ENCODE data around the gene ZDHHC11.
"Not testable (repeated sequence)": the region's sequence is repeated elsewhere in the genome, so short reads cannot be mapped to it uniquely, and the experiment has no call there.

ZDHHC11 gene

DNA sequence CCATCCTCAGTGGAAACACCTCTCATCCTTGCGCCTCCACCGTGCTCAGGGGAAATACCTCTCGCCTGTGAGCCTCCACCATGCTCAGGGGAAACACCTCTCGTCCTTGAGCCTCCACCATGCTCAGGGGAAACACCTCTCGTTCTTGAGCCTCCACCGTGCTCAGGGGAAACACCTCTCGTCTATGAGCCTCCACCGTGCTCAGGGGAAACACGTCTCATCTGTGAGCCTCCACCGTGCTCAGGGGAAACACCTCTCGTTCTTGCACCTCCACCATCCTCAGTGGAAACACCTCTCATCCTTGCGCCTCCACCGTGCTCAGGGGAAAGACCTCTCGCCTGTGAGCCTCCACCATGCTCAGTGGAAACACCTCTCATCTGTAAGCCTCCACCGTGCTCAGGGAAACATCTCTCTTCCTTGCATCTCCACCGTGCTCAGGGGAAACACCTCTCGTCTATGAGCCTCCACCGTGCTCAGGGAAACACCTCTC is 4.1 kb downstream of the ZDHHC11 start:
- H3K36me3 ChIP-seq (replicated peaks; ENCODE audit: low read depth, low read length); H4K20me1 ChIP-seq (ENCODE audit: insufficient read depth, low read length); H2AFZ ChIP-seq (ENCODE audit: low read depth, low read length); H3K27ac ChIP-seq (ENCODE audit: low read length); H3K9ac ChIP-seq (ENCODE audit: low read length); H3K4me1 ChIP-seq (ENCODE audit: low read length); H3K9me3 ChIP-seq (ENCODE audit: insufficient read depth, low read length); H3K27me3 ChIP-seq (ENCODE audit: low read depth, low read length); H3K4me3 ChIP-seq (ENCODE audit: low read length); H3K79me2 ChIP-seq (ENCODE audit: low read length): not testable (repeated sequence)
- peak overlapping the region; percentile 40 for H3K4me2 ChIP-seq (ENCODE audit: low read length)

GRCh38 chr5:845676-846601 is 4.8 kb downstream of the ZDHHC11 start:
- not testable (repeated sequence) for H3K4me1 ChIP-seq (ENCODE audit: low read length); H3K4me2 ChIP-seq (ENCODE audit: low read length); H3K9me3 ChIP-seq (ENCODE audit: insufficient read depth, low read length); H4K20me1 ChIP-seq (ENCODE audit: insufficient read depth, low read length); H3K4me3 ChIP-seq (ENCODE audit: low read length); H3K36me3 ChIP-seq (replicated peaks; ENCODE audit: low read depth, low read length); H3K27ac ChIP-seq (ENCODE audit: low read length); H3K27me3 ChIP-seq (ENCODE audit: low read depth, low read length); H2AFZ ChIP-seq (ENCODE audit: low read depth, low read length); H3K79me2 ChIP-seq (ENCODE audit: low read length); H3K9ac ChIP-seq (ENCODE audit: low read length)

- H2AFZ ChIP-seq (ENCODE audit: low read depth, low read length); H3K79me2 ChIP-seq (ENCODE audit: low read length); H3K27ac ChIP-seq (ENCODE audit: low read length); H3K4me2 ChIP-seq (ENCODE audit: low read length); H3K36me3 ChIP-seq (replicated peaks; ENCODE audit: low read depth, low read length); H3K27me3 ChIP-seq (ENCODE audit: low read depth, low read length); H3K9me3 ChIP-seq (ENCODE audit: insufficient read depth, low read length); H3K9ac ChIP-seq (ENCODE audit: low read length); H3K4me1 ChIP-seq (ENCODE audit: low read length); H3K4me3 ChIP-seq (ENCODE audit: low read length); H4K20me1 ChIP-seq (ENCODE audit: insufficient read depth, low read length): not testable (repeated sequence)
Observed at GRCh38 chr5:845031-845675, 5.6 kb downstream of the ZDHHC11 start.

DNA sequence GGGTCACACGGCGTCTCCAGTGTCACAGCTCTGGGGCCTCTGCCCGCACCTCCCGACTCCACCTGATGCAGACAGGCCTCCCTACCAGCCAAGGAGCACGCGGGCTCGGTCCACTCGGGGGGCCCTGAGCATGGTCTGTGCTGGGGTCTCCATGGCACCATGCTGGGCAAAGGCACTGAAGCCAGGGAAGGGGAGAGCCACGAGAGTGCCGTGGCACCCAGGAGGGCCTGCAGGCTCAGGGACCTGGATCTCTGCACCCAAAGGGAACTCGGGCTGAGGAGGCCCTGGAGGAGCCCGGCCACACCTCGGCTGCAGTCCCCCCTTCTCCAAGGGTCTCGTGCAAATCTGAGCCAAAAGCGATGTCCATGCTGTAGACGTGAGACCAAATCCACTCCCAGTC is 6.4 kb downstream of the ZDHHC11 start:
- not testable (repeated sequence) for H4K20me1 ChIP-seq (ENCODE audit: insufficient read depth, low read length); H3K36me3 ChIP-seq (replicated peaks; ENCODE audit: low read depth, low read length)

GRCh38 chr5:843926-844325 is 6.9 kb downstream of the ZDHHC11 start:
- H3K4me2 ChIP-seq (ENCODE audit: low read length); H3K9ac ChIP-seq (ENCODE audit: low read length); H3K4me3 ChIP-seq (ENCODE audit: low read length); H2AFZ ChIP-seq (ENCODE audit: low read depth, low read length); H3K79me2 ChIP-seq (ENCODE audit: low read length); H3K9me3 ChIP-seq (ENCODE audit: insufficient read depth, low read length); H3K27me3 ChIP-seq (ENCODE audit: low read depth, low read length); H3K4me1 ChIP-seq (ENCODE audit: low read length); H3K36me3 ChIP-seq (replicated peaks; ENCODE audit: low read depth, low read length); H3K27ac ChIP-seq (ENCODE audit: low read length); H4K20me1 ChIP-seq (ENCODE audit: insufficient read depth, low read length): not testable (repeated sequence)

More for the DNA sequence above, 6.4 kb downstream of the ZDHHC11 start:
- not testable (repeated sequence) for H3K4me1 ChIP-seq (ENCODE audit: low read length); H3K4me2 ChIP-seq (ENCODE audit: low read length); H2AFZ ChIP-seq (ENCODE audit: low read depth, low read length); H3K9ac ChIP-seq (ENCODE audit: low read length); H3K4me3 ChIP-seq (ENCODE audit: low read length); H3K27me3 ChIP-seq (ENCODE audit: low read depth, low read length); H3K79me2 ChIP-seq (ENCODE audit: low read length); H3K9me3 ChIP-seq (ENCODE audit: insufficient read depth, low read length); H3K27ac ChIP-seq (ENCODE audit: low read length)

DNA sequence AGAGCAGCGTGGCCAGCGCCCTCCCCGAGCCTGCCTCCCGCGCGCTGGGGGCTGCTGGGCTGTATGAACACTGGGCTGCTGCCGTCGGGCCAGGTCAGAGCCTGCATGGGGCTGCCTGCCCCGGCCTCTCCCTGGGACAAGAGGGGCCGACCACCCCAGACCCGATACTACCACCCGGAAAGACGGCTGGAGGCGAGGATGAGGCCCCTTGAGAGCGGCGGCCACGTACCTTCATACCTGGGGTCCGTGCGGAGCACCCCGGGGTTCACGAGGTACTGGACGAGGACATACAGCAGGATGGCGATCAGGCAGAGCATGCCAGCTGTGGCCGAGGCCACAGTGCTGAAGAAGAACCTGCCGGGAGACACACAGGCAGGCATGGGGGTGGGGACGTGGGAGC is 7.4 kb downstream of the ZDHHC11 start:
- H3K4me3 ChIP-seq (ENCODE audit: low read length); H3K9me3 ChIP-seq (ENCODE audit: insufficient read depth, low read length); H3K27ac ChIP-seq (ENCODE audit: low read length); H3K4me2 ChIP-seq (ENCODE audit: low read length); H4K20me1 ChIP-seq (ENCODE audit: insufficient read depth, low read length); H3K36me3 ChIP-seq (replicated peaks; ENCODE audit: low read depth, low read length); H3K79me2 ChIP-seq (ENCODE audit: low read length); H3K9ac ChIP-seq (ENCODE audit: low read length); H3K27me3 ChIP-seq (ENCODE audit: low read depth, low read length); H2AFZ ChIP-seq (ENCODE audit: low read depth, low read length); H3K4me1 ChIP-seq (ENCODE audit: low read length): not testable (repeated sequence)

DNA sequence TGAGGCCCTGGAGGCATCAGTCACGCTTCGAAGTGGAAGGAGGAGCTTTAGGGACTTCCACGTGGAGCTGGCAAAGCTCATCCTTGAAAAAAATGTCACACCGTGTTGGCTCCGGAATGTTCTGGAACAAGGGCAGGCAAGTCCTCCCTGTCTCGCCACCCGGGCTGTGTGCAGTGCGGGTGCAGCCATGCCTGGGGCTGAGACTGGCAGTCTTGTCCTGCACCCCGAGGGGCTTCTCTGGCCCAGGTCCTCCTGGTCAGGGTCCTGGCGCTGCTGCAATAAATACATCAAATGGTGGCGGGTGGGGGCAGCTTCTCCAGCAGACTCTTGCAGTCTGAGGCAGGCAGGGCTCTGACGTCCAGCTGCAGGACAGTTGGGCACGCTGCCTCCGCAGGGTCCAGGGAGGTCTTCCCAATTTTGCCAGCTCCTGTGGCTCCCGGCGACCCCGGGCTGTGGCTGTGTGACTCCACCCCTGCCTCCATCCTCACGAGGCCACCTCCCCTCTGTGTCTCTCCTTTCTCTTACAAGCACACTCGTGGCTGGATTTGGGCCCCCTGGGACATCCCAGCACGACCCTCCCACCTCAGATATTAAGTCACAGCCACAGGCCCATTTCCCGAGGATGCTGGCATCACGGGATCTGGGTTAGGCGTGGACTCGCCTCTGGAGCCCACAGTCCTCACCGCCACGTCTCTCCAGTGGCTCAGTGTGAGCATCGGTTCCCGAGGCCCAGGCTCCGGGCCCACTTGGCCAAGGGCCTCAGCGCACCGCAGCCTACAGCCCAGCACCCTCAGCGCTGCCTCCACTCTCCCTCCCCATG is 8.2 kb downstream of the ZDHHC11 start:
- not testable (repeated sequence) for H3K9ac ChIP-seq (ENCODE audit: low read length); H3K4me3 ChIP-seq (ENCODE audit: low read length); H3K9me3 ChIP-seq (ENCODE audit: insufficient read depth, low read length); H3K4me1 ChIP-seq (ENCODE audit: low read length); H3K36me3 ChIP-seq (replicated peaks; ENCODE audit: low read depth, low read length); H3K27me3 ChIP-seq (ENCODE audit: low read depth, low read length); H2AFZ ChIP-seq (ENCODE audit: low read depth, low read length); H3K27ac ChIP-seq (ENCODE audit: low read length); H4K20me1 ChIP-seq (ENCODE audit: insufficient read depth, low read length); H3K79me2 ChIP-seq (ENCODE audit: low read length); H3K4me2 ChIP-seq (ENCODE audit: low read length)

GRCh38 chr5:841531-842401 is 9.0 kb downstream of the ZDHHC11 start:
- H3K4me3 ChIP-seq (ENCODE audit: low read length); H3K4me2 ChIP-seq (ENCODE audit: low read length); H3K9ac ChIP-seq (ENCODE audit: low read length); H3K36me3 ChIP-seq (replicated peaks; ENCODE audit: low read depth, low read length); H3K27ac ChIP-seq (ENCODE audit: low read length); H3K79me2 ChIP-seq (ENCODE audit: low read length); H4K20me1 ChIP-seq (ENCODE audit: insufficient read depth, low read length); H3K4me1 ChIP-seq (ENCODE audit: low read length); H3K9me3 ChIP-seq (ENCODE audit: insufficient read depth, low read length); H2AFZ ChIP-seq (ENCODE audit: low read depth, low read length); H3K27me3 ChIP-seq (ENCODE audit: low read depth, low read length): not testable (repeated sequence)

Data from OCI-LY3 (cell line).